GM12878 (cell line): ENCODE data around the gene TTC23. TPM values are rescaled to one million over a fixed set of nuclear protein-coding genes. Genes with fewer than 3 reads are reported as not detected.

Experiments used
- ATAC-seq: fragments of 200-7000 bp; cut with Tn5 transposase; 3 replicates; pipeline ENCODE4 v1.9.1; 2020; ENCODE audit warnings: mild to moderate bottlenecking, moderate library complexity
- BruUV-seq: library from RNA; stranded (reverse); fragments of 400-500 nt; replicated peaks from 2 replicates; lab custom pipeline; 2021; lab: Mats Ljungman, UMichigan
- CTCF ChIA-PET: fragments of 300-600 bp; sonication (Branson Sonifier 250); formaldehyde crosslinking; extraction: SDS; loops from one replicate; lab custom pipeline; 2021; ENCODE audit warnings: inconsistent platforms; lab: Yijun Ruan, JAX
- POLR2A ChIA-PET: fragments of 350-600 bp; formaldehyde crosslinking; extraction: SDS; loops from one replicate; lab custom pipeline; 2021; ENCODE audit warnings: inconsistent platforms; lab: Charles Lee
- RAD21 ChIA-PET: fragments of 300-600 bp; sonication (Branson Sonifier 250); formaldehyde crosslinking; loops from one replicate; lab custom pipeline; 2023; ENCODE audit warnings: antibody characterized with exemption; ENCODE audit not compliant: unreplicated experiment; lab: Charles Lee
- SMC1A ChIA-PET: fragments of 300-600 bp; sonication (Branson Sonifier 250); formaldehyde crosslinking; loops from one replicate; lab custom pipeline; 2023; ENCODE audit not compliant: unreplicated experiment, uncharacterized antibody; lab: Charles Lee
- DNase-seq: peaks from one replicate; pipeline ENCODE4 v3.0.0-alpha.2; 2011; ENCODE audit warnings: low read depth, low spot score
- FAIRE-seq: peaks from 3 replicates; lab custom pipeline; 2011; peaks lifted over from hg19 to GRCh38; lab: Jason Lieb, UNC
- H2AFZ ChIP-seq: 2 replicates; pipeline ENCODE4 v1.6.0; 2011; ENCODE audit warnings: low read depth, low read length, control low read depth; ENCODE audit not compliant: control insufficient read depth
- H3K27ac ChIP-seq: 2 replicates; pipeline ENCODE4 v1.5.1; 2011; ENCODE audit warnings: control low read depth; ENCODE audit not compliant: control insufficient read depth, insufficient read depth
- H3K27me3 ChIP-seq, 2 experiments: replicated peaks in 1 of 2; 2 replicates each; pipeline versions ENCODE4 v1.6.0 to v1.6.1; 2011; ENCODE audit warnings: low read length in 1 of 2; ENCODE audit not compliant: control insufficient read depth in 2 of 2, insufficient read depth in 2 of 2
- H3K36me3 ChIP-seq, 2 experiments: 2 replicates each; pipeline ENCODE4 v1.5.1; 2011; ENCODE audit warnings: low read length in 1 of 2; ENCODE audit not compliant: control insufficient read depth in 2 of 2, insufficient read depth in 2 of 2
- H3K4me1 ChIP-seq: 2 replicates; pipeline ENCODE4 v1.6.1; 2011; ENCODE audit warnings: mild to moderate bottlenecking, low read length, moderate library complexity, mixed read lengths; ENCODE audit not compliant: control insufficient read depth, insufficient read depth
- H3K4me2 ChIP-seq: 2 replicates; pipeline ENCODE4 v1.6.0; 2011; ENCODE audit warnings: control low read depth; ENCODE audit not compliant: control insufficient read depth, insufficient read depth
- H3K4me3 ChIP-seq: fragments of 200-600 bp; sonication (generic); 2 replicates; pipeline ENCODE4 v1.5.1; 2016
- H3K79me2 ChIP-seq: 2 replicates; pipeline ENCODE4 v1.6.0; 2011; ENCODE audit warnings: low read length; ENCODE audit not compliant: control insufficient read depth, insufficient read depth
- H3K9ac ChIP-seq: 2 replicates; pipeline ENCODE4 v1.8.0; 2011; ENCODE audit warnings: low read length, control low read depth, mixed read lengths; ENCODE audit not compliant: control insufficient read depth, insufficient read depth
- H3K9me3 ChIP-seq: replicated peaks from 3 replicates; pipeline ENCODE4 v1.5.1; 2011; ENCODE audit warnings: mild to moderate bottlenecking, low read length; ENCODE audit not compliant: control insufficient read depth, insufficient read depth
- H4K20me1 ChIP-seq: 2 replicates; pipeline ENCODE4 v1.6.0; 2011; ENCODE audit not compliant: control insufficient read depth, insufficient read depth
- BCLAF1 ChIP-seq: fragments of 450-650 bp; IDR thresholded peaks from 2 replicates; pipeline ENCODE4 v1.6.1; 2017; ENCODE audit warnings: antibody characterized with exemption, mild to moderate bottlenecking, moderate library complexity
- BRCA1 ChIP-seq: IDR thresholded peaks from 2 replicates; pipeline ENCODE4 v1.6.1; 2011; ENCODE audit warnings: low read depth, low read length, improper control_type of control experiment
- CBX3 ChIP-seq: fragments of 200-600 bp; sonication (generic); IDR thresholded peaks from 2 replicates; pipeline ENCODE4 v1.6.1; 2016; ENCODE audit warnings: low read depth, borderline replicate concordance
- ELK1 ChIP-seq: IDR thresholded peaks from 2 replicates; pipeline ENCODE4 v1.6.1; 2012; ENCODE audit warnings: low read depth, low read length, improper control_type of control experiment
- ESRRA ChIP-seq: IDR thresholded peaks from 2 replicates; pipeline ENCODE4 v1.6.1; 2012; ENCODE audit warnings: mild to moderate bottlenecking, low read length, improper control_type of control experiment
- FOXM1 ChIP-seq: IDR thresholded peaks from 2 replicates; pipeline ENCODE4 v1.6.1; 2012; ENCODE audit warnings: low read depth, mild to moderate bottlenecking, inconsistent platforms, low read length, moderate library complexity
- IKZF1 ChIP-seq: fragments of 450-650 bp; conservative IDR thresholded peaks from 2 replicates; pipeline ENCODE4 v1.6.1; 2017; ENCODE audit warnings: antibody characterized with exemption, mild to moderate bottlenecking
- MTA3 ChIP-seq: IDR thresholded peaks from 2 replicates; pipeline ENCODE4 v1.6.1; 2012; ENCODE audit warnings: low read length, inconsistent platforms, borderline replicate concordance
- NFIC ChIP-seq: IDR thresholded peaks from 2 replicates; pipeline ENCODE4 v1.6.1; 2012; ENCODE audit warnings: low read depth, mild to moderate bottlenecking, inconsistent platforms, low read length, moderate library complexity
- NR2C2 ChIP-seq: IDR thresholded peaks from 2 replicates; pipeline ENCODE4 v1.6.1; 2011; ENCODE audit warnings: borderline replicate concordance, low read depth; ENCODE audit not compliant: control insufficient read depth, insufficient read length
- PBX3 ChIP-seq: IDR thresholded peaks from 2 replicates; pipeline ENCODE4 v1.6.1; 2011; ENCODE audit warnings: mild to moderate bottlenecking, low read depth, low read length, moderate library complexity; ENCODE audit not compliant: insufficient replicate concordance
- POLR2AphosphoS5 ChIP-seq: IDR thresholded peaks from 2 replicates; pipeline ENCODE4 v1.6.1; 2011; ENCODE audit warnings: mild to moderate bottlenecking, low read length, inconsistent platforms
- RAD51 ChIP-seq: fragments of 450-650 bp; IDR thresholded peaks from 2 replicates; pipeline ENCODE4 v1.6.1; 2016; ENCODE audit warnings: moderate library complexity, mild to moderate bottlenecking, inconsistent platforms
- RUNX3 ChIP-seq: IDR thresholded peaks from 2 replicates; pipeline ENCODE4 v1.6.1; 2012; ENCODE audit warnings: low read length, inconsistent platforms
- SIN3A ChIP-seq: IDR thresholded peaks from 2 replicates; pipeline ENCODE4 v1.6.1; 2012; ENCODE audit warnings: low read depth, low read length, improper control_type of control experiment
- SP1 ChIP-seq: IDR thresholded peaks from one replicate; pipeline ENCODE4 v1.6.1; 2011; ENCODE audit warnings: low read depth, low read length
- SRF ChIP-seq, 2 experiments: IDR thresholded peaks; 2 replicates each; pipeline ENCODE4 v1.6.1; 2011; ENCODE audit warnings: low read depth in 2 of 2, low read length in 2 of 2, mild to moderate bottlenecking in 1 of 2, moderate library complexity in 1 of 2
- STAT1 ChIP-seq: fragments of 450-650 bp; conservative IDR thresholded peaks from 2 replicates; pipeline ENCODE4 v1.6.1; 2014; ENCODE audit warnings: antibody characterized with exemption, mild to moderate bottlenecking
- SUPT20H ChIP-seq: IDR thresholded peaks from 2 replicates; pipeline ENCODE4 v1.6.1; 2011; ENCODE audit warnings: low read depth, mild to moderate bottlenecking, low read length, moderate library complexity, borderline replicate concordance; ENCODE audit not compliant: control insufficient read depth
- WRNIP1 ChIP-seq: IDR thresholded peaks from 2 replicates; pipeline ENCODE4 v1.6.1; 2011; ENCODE audit warnings: low read depth, low read length, improper control_type of control experiment, borderline replicate concordance
- YY1 ChIP-seq: IDR thresholded peaks from 2 replicates; pipeline ENCODE4 v1.6.1; 2011; ENCODE audit warnings: low read depth, mild to moderate bottlenecking, low read length
- WGBS: methylation state at CpG from one replicate; pipeline ENCODE4 v1.1.6; 2016; ENCODE audit warnings: low lambda C conversion rate; ENCODE audit not compliant: insufficient replicate concordance, insufficient coverage; ENCODE audit errors: missing lambda C conversion rate; 5-methylcytosine and 5-hydroxymethylcytosine counted together
- in situ Hi-C: fragments of 300-500 bp; cut with MboI; formaldehyde crosslinking; loops from 9 replicates; pipeline ENCODE4 v1.14.3; 2018; ENCODE audit warnings: mixed read lengths
- intact Hi-C: fragments of 100-400 bp; cut with micrococcal nuclease; formaldehyde crosslinking; loops from one replicate; pipeline ENCODE4 v1.14.2; 2022; ENCODE audit not compliant: unreplicated experiment
- polyA plus RNA-seq, 11 experiments: library from polyadenylated mRNA; depleted of rRNA in 4 of 11; unstranded in 6 of 11; stranded (reverse) in 5 of 11; fragments of >200 nt; fragmentation: Nextera tagmentation in 4 of 11; fragmentation: Illumina TruSeq in 1 of 11; extraction: Ambion mirVana in 4 of 11; extraction: Trizol in 1 of 11; gene quantifications; 1 replicate in 1 of 11; 2 replicates in 10 of 11; pipeline versions ENCODE4 v1.2.1 to v1.2.3, GENCODE V29; 2011 to 2016; ENCODE audit warnings: inconsistent platforms in 2 of 11, missing spikeins in 2 of 11, low read depth in 1 of 11
- total RNA-seq, 4 experiments: library from RNA; depleted of rRNA in 3 of 4; stranded (reverse); fragments of >200 nt in 3 of 4; fragmentation: Illumina TruSeq in 1 of 4; extraction: Trizol in 1 of 4; gene quantifications; 2 replicates each; pipeline versions ENCODE4 v1.2.1 to v1.2.3, GENCODE V29; 2013 to 2021

Gene TTC23
- total and polyA plus RNA-seq, 10 of the 15 experiments (the other 5 are each of a cell fraction or from before 2014, with no cell fraction given), result 1.2 to 9.0 (median 6.5) TPM

GRCh38 chr15:99135194-99135593 lies 114.2 kb downstream of the TTC23 start:
- 26% methylated on average over 4 of the region's 4 CpGs for WGBS
- Histone ChIP-seq H3K79me2 (no peaks in the 10 kb centered on the region), H3K4me3 (no peak overlapping the region), H3K9ac (no peak overlapping the region), H4K20me1 (no peaks in the 10 kb centered on the region), H3K4me1 (0 out of 2 replicates have a peak, but pooled peaks cover 1% of the 10 kb centered on the region), H3K27ac (no peak overlapping the region), H2AFZ (no peak overlapping the region), H3K9me3 (no peaks in the 10 kb centered on the region), H3K27me3 (no peaks in the 10 kb centered on the region; a peak in 1 of 4 replicates), H3K36me3 (no peaks in the 10 kb centered on the region), H3K4me2 (no peak overlapping the region)
- no TSS peak for BruUV-seq
- in situ Hi-C loops (no loop called here), intact Hi-C loops (no loop called here)
- ATAC-seq, result peak; percentile 91
- RAD21 ChIA-PET, result no interaction called here
- peak; percentile 12 for DNase-seq
- SMC1A ChIA-PET, result interaction anchor here (0.9 to 1.3 kb wide), 2 partner anchors 33 to 35 kb away, joined by 5 to 6 read pairs; no protein-coding TSS in a partner anchor
- FAIRE-seq, result no peak
- CTCF ChIA-PET, result interaction anchor here (1.4 to 1.8 kb wide), 4 partner anchors 33 to 58 kb away, joined by 3 to 6 read pairs (median 4); no protein-coding TSS in a partner anchor
- POLR2A ChIA-PET, result no interaction called here
- no peak for TF ChIP-seq BRCA1
- no peak for TF ChIP-seq SRF (IDR thresholded peaks at IDR 0.05; ENCODE audit: low read depth in 2 of 2, low read length in 2 of 2)
- TF ChIP-seq NR2C2, result no peak
- no peak for TF ChIP-seq ELK1
- TF ChIP-seq POLR2AphosphoS5, result no peak
- TF ChIP-seq SUPT20H, result no peak
- TF ChIP-seq FOXM1, result no peak
- TF ChIP-seq CBX3, result no peak
- TF ChIP-seq RUNX3, result peak; percentile 85
- TF ChIP-seq BCLAF1, result no peak
- no peak for TF ChIP-seq SP1
- no peak for TF ChIP-seq PBX3
- TF ChIP-seq WRNIP1, result no peak
- 0 out of 2 replicates have a peak, but pooled peaks have one; percentile 17 for TF ChIP-seq IKZF1
- TF ChIP-seq SIN3A, result no peak
- no peak for TF ChIP-seq STAT1
- no peak for TF ChIP-seq MTA3
- no peak for TF ChIP-seq ESRRA
- no peak for TF ChIP-seq RAD51
- TF ChIP-seq YY1, result no peak
- TF ChIP-seq NFIC, result peak; percentile 69; the same call in 1 of the 2 replicates
